Occipital lobe (tissue), 2 donors: ENCODE results near the gene DNAAF5. TPM values are rescaled to one million over a fixed set of nuclear protein-coding genes. Genes with fewer than 3 reads are reported as not detected.

Source experiments
- DNase-seq: peaks from one replicate; lab custom pipeline; 2025; lab: John Stamatoyannopoulos, UW
- total RNA-seq: library from RNA; depleted of rRNA; stranded (reverse); fragments of >200 nt; gene quantifications from one replicate; pipeline ENCODE4 v1.2.3, GENCODE V29; 2014

Gene DNAAF5
- total RNA-seq, 1 donor from 2014 or later: 7.0 TPM

GRCh38 chr7:832968-833424 is 106.5 kb downstream of the DNAAF5 start:
- no peak for DNase-seq

GRCh38 chr7:833601-834258 is 107.2 kb downstream of the DNAAF5 start:
- no peak for DNase-seq

GRCh38 chr7:834277-834676 is 107.8 kb downstream of the DNAAF5 start:
- no peak for DNase-seq

- DNase-seq: no peak
Measured at GRCh38 chr7:835021-835420, 108.5 kb downstream of the DNAAF5 start.

GRCh38 chr7:835485-836401 is 109.2 kb downstream of the DNAAF5 start:
- DNase-seq: no peak

Other genes starting within 250 kb of the DNAAF5 start
- 32.4 TPM for gene PDGFA, start 206.9 kb upstream of the DNAAF5 start, total RNA-seq
- 81.9 TPM for gene PRKAR1B, start 582 bp downstream of the DNAAF5 start, total RNA-seq
- gene SUN1, start 105.8 kb downstream of the DNAAF5 start, total RNA-seq: 154 TPM
- 16.2 TPM for gene GET4, start 149.9 kb downstream of the DNAAF5 start, total RNA-seq
- 32.0 TPM for gene ADAP1, start 228.0 kb downstream of the DNAAF5 start, total RNA-seq
- 16.4 TPM for gene COX19, start 248.8 kb downstream of the DNAAF5 start, total RNA-seq